NT2/D1 (cell line): ENCODE data around the gene CAAP1.

Experiments used
- SUZ12 ChIP-seq: IDR thresholded peaks from 2 replicates; pipeline ENCODE4 v1.6.1; 2011; ENCODE audit not compliant: insufficient read length, insufficient read depth; ENCODE audit errors: extremely low read depth
- ZNF274 ChIP-seq: IDR thresholded peaks from 2 replicates; pipeline ENCODE4 v1.6.1; 2011; ENCODE audit warnings: mild to moderate bottlenecking, low read depth, low read length

DNA sequence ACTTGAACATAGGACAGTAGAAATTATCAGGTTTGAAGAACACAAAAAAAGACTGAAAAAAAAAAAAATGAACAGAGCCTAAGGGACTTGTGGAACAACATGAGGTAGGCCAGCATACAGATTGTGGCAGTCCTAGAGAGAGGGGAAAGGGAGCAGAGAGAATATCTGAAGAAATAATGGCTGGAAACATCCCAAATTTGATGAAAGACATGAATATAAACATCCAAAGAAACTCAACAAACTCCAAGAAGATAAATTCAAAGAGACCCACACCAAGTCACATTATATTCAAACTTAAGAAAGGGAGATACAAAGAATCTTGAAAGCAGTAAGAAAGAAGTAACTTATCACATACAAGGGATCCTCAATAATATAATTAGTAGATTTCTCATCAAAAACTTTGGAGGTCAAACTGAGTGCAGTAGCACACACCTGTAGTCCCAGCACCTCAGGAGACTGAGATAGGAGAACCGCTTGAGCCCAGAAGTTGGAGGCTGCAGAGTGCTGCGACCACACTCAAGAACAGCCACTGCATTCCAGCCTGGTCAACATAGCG, 45.3 kb upstream of the CAAP1 start:
- no peak for TF ChIP-seq ZNF274
- no peak for TF ChIP-seq SUZ12
